Measurements from ENCODE around the gene GNL1. TPM values are rescaled to one million over a fixed set of nuclear protein-coding genes. Genes with fewer than 3 reads are reported as not detected.

The GNL1 gene
- total and polyA plus RNA-seq, 4 donors, result 41.0 to 68.5 (median 54.6) TPM

- no peaks in the 10 kb centered on the region for H3K9me3 ChIP-seq (ENCODE audit: control insufficient read depth in 4 of 4, insufficient read depth in 3 of 4, low read length in 3 of 4)
- H3K27me3 ChIP-seq (ENCODE audit: control insufficient read depth in 3 of 3, insufficient read depth in 3 of 3, low read length in 2 of 3), result no peaks in the 10 kb centered on the region
- TF ChIP-seq CTCF (IDR thresholded peaks at IDR 0.05; ENCODE audit: control extremely low read depth, extremely low read depth), result no peak
- ATAC-seq (ENCODE audit: insufficient read depth, low FRiP score) (no peak), DNase-seq (no peak)
- no peak overlapping the region for H3K4me3 ChIP-seq
- peaks cover 53 to 74% (median 57%) of the 10 kb centered on the region in 4 donors for H3K36me3 ChIP-seq (ENCODE audit: control insufficient read depth in 4 of 4, insufficient read depth in 4 of 4, low read length in 4 of 4)
- H3K4me1 ChIP-seq (ENCODE audit: control insufficient read depth in 5 of 5, insufficient read depth in 5 of 5, low read length in 5 of 5), result no peaks in the 10 kb centered on the region
- no peak overlapping the region for H3K9ac ChIP-seq (ENCODE audit: insufficient read depth in 1 of 2, low read length in 2 of 2)
- no peak overlapping the region for H3K27ac ChIP-seq (ENCODE audit: low read depth in 1 of 2, low read length in 1 of 2)
- 89 to 97% methylated on average over 5 of the region's 5 CpGs for WGBS, 2 donors
Observed at GRCh38 chr6:30583921-30584320, 27.6 kb upstream of the GNL1 start.

GRCh38 chr6:30578051-30578450 lies 21.8 kb upstream of the GNL1 start:
- ATAC-seq (ENCODE audit: insufficient read depth, low FRiP score), result no peak
- H3K9me3 ChIP-seq (ENCODE audit: control insufficient read depth in 4 of 4, insufficient read depth in 3 of 4, low read length in 3 of 4), result no peaks in the 10 kb centered on the region
- WGBS, 2 donors, result 97 to 98% methylated on average over 8 of the region's 8 CpGs
- H3K27me3 ChIP-seq (ENCODE audit: control insufficient read depth in 3 of 3, insufficient read depth in 3 of 3, low read length in 2 of 3), result no peaks in the 10 kb centered on the region
- no peak overlapping the region for H3K27ac ChIP-seq (ENCODE audit: low read depth in 1 of 2, low read length in 1 of 2)
- no peak for TF ChIP-seq CTCF (IDR thresholded peaks at IDR 0.05; ENCODE audit: control extremely low read depth, extremely low read depth)
- H3K4me3 ChIP-seq, result no peak overlapping the region
- H3K9ac ChIP-seq (ENCODE audit: insufficient read depth in 1 of 2, low read length in 2 of 2), result no peak overlapping the region
- H3K4me1 ChIP-seq (ENCODE audit: control insufficient read depth in 5 of 5, insufficient read depth in 5 of 5, low read length in 5 of 5), result peaks cover 0 to 3% (median 0%) of the 10 kb centered on the region in 5 donors
- peaks cover 31 to 50% (median 38%) of the 10 kb centered on the region in 4 donors for H3K36me3 ChIP-seq (ENCODE audit: control insufficient read depth in 4 of 4, insufficient read depth in 4 of 4, low read length in 4 of 4)
- DNase-seq, result no peak

- WGBS, 2 donors, result 57 to 63% methylated on average over 4 of the region's 4 CpGs
- H3K27me3 ChIP-seq (ENCODE audit: control insufficient read depth in 3 of 3, insufficient read depth in 3 of 3, low read length in 2 of 3), result no peaks in the 10 kb centered on the region
Observed at GRCh38 chr6:30573113-30573512, 16.8 kb upstream of the GNL1 start.

More at GRCh38 chr6:30573113-30573512, 16.8 kb upstream of the GNL1 start:
- Histone ChIP-seq H3K9me3 (ENCODE audit: control insufficient read depth in 4 of 4, insufficient read depth in 3 of 4, low read length in 3 of 4) (no peaks in the 10 kb centered on the region), H3K9ac (ENCODE audit: insufficient read depth in 1 of 2, low read length in 2 of 2) (no peak overlapping the region), H3K36me3 (ENCODE audit: control insufficient read depth in 4 of 4, insufficient read depth in 4 of 4, low read length in 4 of 4) (peaks cover 7 to 16% (median 12%) of the 10 kb centered on the region in 4 donors), H3K4me1 (ENCODE audit: control insufficient read depth in 5 of 5, insufficient read depth in 5 of 5, low read length in 5 of 5) (peaks cover 4 to 26% (median 5%) of the 10 kb centered on the region in 5 donors), H3K27ac (ENCODE audit: low read depth in 1 of 2, low read length in 1 of 2) (no peak overlapping the region), H3K4me3 (no peak overlapping the region)
- no peak for ATAC-seq (ENCODE audit: insufficient read depth, low FRiP score)
- no peak for DNase-seq
- TF ChIP-seq CTCF (IDR thresholded peaks at IDR 0.05; ENCODE audit: control extremely low read depth, extremely low read depth), result no peak
